NCI-H524 treated with DMSO at 0.1 percent for 48 hours (cell line): ENCODE data around the gene DNAJC16.

Source experiments
- DNase-seq: peaks from one replicate; lab custom pipeline; 2025; lab: John Stamatoyannopoulos, UW

The DNAJC16 gene

DNA sequence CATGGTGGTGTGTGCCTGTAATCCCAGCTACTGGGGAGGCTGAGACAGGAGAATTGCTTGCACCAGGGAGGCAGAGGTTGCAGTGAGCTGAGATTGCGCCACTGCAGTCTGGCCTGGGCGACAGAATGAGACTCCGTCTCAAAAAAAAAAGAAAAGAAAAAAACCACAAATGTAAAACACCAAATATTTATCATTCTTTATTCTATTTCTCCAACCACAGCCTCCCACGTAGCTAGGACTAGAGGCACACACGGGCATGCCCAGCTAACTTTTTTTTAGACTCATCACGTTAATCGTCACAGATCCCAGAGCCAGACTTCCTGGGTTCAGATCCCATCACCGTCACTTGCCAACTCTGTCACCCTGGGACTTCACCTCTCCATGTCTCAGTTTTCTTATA lies 13.5 kb downstream of the DNAJC16 start:
- DNase-seq: no peak

DNA sequence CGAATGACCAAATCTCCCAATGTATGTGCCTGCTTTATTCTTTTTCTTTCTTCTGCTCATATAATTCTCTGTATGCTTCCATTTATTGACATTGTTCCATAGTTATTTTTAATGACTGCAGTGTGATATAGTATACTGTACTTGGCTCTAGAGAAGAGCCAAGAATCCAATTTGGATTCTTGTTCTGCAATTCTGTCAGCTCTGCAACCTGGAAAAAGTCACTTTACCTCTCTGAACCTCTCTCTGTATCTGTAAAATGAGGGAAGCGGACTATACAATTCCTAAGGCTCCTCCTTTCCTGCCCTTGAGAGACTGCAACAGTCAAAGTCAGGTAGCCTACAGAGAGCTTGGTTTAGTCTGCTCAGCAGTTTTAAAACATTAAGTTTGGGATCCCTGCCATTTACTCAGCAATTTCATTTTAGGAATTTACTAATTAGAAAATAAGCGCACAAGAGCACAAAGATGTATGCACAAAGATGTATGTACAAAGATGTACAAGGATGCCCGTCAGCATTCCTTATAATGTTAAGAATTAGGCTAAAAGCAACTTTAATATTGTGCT lies 14.7 kb downstream of the DNAJC16 start:
- no peak for DNase-seq

GRCh38 chr1:15542388-15543250 lies 16.0 kb downstream of the DNAJC16 start:
- DNase-seq: no peak

DNA sequence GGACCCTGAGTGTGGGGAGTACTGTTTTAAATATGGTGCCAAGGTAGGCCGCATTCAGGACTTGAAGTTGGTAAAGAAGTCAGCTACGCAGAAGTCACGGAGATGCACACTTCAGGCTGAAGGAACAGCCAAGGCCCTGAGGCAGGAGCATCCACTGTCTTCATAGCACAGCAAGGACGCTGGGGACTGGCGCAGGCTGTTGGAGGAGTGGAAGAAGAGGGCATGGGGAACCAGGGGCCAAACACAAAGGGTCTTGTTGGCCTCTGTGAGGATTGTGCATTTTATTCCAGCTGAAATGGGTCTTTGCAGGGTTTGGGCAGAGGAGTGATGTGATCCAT lies 16.6 kb downstream of the DNAJC16 start:
- DNase-seq: no peak

- DNase-seq: no peak
These were observed 17.2 kb downstream of the DNAJC16 start for GRCh38 chr1:15543589-15544568.

- no peak for DNase-seq
These were observed 20.0 kb downstream of the DNAJC16 start for GRCh38 chr1:15546641-15547040.

DNA sequence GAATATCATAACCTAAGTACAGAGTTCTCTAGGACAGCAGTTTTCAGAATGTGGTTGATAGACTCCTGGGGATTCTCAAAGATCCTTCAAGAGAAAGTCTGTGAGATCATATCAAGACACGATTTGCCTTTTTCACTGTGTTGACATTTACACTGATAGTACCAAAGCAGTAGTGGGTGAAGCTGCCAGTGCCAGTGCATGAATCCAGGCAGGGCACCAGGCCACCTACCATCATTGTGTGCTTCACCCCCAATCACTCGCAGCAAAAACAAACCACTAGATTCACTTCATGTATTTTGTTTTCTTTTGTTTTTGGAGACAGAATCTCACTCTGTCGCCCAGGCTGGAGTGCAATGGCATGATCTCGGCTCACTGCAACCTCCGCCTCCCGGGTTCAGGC lies 23.9 kb downstream of the DNAJC16 start:
- no peak for DNase-seq

DNA sequence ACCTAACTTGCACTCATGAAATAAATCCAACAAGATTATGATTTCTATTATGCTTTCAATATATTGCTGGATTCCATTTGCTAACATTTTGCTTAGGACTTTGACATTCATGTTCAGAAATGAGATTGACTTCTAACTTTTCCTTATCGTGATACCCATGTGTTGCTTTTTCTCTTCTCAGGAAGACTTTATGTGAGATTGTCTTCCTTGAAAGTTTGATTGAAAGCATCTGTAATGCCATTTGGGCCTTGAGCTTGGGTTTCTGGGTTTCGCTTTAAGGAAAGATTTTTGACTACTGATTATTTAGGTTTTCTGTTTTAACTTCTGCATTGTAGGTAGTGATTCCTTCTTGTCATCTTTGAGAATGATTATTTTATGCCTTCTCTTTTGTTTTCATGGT lies 30.4 kb downstream of the DNAJC16 start:
- DNase-seq: no peak

DNA sequence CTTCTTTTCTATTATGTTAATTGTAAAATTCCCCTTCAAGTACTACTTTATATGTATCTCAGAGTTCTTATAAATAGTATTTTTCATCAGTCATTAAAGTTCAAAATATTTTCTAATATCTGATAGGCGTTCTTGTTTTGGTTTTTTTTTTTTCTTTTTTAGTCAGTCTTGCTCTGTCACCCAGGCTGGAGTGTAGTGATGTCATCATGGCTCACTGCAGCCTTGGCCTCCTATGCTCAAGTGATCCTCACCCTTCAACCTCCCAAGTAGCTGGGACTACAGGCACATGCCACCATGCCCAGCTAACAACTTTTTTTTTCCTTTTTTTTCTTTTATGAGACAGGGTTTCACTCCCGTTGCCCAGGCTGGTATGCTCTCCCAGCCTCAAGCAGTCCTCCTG lies 30.9 kb downstream of the DNAJC16 start:
- DNase-seq: no peak

DNA sequence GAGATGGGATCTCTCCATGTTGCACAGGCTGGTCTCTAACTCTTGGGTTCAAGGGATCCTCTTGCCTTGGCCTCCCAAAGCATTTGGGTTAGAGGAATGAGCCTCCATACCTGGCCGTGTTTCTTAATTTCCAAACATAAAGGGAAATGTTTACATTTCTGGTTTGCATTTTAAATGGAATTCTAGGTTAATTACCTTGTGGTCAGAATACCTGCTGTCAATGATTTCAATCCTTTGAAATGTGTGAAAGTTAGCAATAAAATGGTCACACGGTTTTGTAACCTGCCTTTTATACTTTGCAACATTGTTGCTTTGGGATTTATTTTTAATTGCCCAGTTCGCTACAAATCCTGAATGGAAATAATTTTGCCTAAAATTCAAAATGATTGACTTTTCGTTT lies 31.9 kb downstream of the DNAJC16 start:
- DNase-seq: no peak

DNA sequence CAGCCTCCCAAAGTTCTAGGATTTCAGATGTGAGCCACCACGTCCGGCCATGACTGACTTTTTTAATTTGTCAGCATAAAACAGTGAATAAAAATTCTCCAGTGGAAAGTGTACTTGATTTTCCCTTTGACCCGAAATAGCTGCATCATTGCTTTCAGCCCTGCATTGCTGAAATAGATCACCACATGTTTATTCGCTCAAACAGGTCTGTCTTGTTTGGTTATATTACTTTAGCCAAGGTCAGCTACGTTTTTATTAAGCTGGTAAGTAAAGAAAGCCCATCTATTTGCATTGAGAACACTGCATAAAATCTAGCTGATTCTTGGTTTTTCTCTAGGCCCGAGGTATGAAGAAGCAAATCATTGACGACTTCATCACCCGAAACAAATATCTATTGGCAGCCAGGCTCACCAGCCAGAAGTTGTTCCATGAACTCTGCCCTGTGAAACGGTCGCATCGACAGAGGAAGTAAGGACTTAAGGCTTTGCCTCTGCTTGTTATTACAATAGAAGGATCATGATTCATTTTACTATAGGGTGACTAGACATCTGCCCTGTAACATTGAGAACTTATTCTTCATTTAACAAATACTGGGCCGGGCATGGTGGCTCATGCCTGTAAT lies 32.7 kb downstream of the DNAJC16 start:
- DNase-seq: no peak

DNA sequence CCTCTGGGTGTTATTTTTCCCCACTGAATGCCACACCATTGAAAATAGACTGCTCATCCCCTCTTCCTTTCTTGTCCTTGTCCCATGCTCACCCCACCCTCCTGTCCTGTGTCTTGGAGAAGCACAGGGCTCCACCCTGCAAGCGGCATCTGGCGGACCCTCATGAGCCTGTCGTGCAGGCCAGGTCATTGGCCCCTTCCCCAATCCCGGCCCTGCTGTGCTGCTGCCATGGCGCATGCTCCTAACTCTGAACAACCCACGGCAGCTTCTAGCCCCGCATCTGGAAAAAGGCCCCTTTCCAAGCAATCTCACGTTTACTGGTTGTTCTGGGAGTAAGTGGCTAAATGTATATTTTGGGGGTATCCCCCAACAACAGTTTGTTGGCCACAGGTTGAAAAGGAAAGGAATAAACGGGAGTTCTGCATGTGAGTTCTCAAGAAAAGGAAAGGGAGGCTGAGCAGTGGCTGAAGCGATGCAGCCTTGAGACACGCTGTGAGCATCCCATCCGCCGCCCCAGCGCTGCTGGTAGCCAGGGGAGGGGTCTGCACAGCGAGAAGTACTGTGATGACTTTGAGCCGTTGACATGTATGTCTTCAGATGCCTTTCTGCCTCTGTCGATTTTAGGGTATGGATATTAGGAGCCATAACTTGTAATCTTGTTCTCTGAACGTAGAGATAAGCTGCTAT lies 41.9 kb downstream of the DNAJC16 start:
- DNase-seq: no peak

GRCh38 chr1:15570861-15571260 lies 44.2 kb downstream of the DNAJC16 start:
- no peak for DNase-seq

GRCh38 chr1:15571266-15571665 lies 44.6 kb downstream of the DNAJC16 start:
- DNase-seq: no peak

GRCh38 chr1:15573477-15573876 lies 46.8 kb downstream of the DNAJC16 start:
- no peak for DNase-seq

- no peak for DNase-seq
These were observed 48.1 kb downstream of the DNAJC16 start for GRCh38 chr1:15574741-15575140.

DNA sequence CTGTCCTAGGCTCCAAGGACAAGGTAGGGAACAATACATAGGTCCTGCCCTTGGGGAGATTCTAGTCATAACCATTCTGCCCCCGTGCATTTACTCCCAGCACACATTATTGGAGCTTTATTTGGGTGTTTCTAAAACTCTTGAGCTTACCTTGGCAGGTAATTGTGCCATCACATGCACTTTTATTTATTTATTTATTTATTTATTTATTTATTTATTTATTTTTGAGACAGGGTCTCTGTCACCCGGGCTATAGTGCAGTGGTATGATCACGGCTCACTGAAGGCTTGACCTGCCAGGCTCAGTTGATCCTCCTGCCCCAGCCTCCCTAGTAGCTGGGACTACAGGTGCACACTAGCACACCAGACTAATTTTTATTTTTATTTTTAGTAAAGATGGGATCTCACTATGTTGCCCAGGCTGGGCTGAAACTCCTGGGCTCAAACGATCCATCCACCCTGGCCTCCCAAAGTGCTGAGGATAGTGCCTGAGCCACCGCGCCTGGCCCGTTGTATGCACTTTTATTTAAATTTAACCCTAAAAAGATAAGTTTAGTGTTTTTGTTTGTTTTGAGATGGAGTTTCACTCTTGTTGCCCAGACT lies 49.0 kb downstream of the DNAJC16 start:
- DNase-seq: no peak

- no peak for DNase-seq
These were observed 51.0 kb downstream of the DNAJC16 start for GRCh38 chr1:15577691-15578090.

- no peak for DNase-seq
These were observed 52.5 kb downstream of the DNAJC16 start for GRCh38 chr1:15578921-15579682.

DNA sequence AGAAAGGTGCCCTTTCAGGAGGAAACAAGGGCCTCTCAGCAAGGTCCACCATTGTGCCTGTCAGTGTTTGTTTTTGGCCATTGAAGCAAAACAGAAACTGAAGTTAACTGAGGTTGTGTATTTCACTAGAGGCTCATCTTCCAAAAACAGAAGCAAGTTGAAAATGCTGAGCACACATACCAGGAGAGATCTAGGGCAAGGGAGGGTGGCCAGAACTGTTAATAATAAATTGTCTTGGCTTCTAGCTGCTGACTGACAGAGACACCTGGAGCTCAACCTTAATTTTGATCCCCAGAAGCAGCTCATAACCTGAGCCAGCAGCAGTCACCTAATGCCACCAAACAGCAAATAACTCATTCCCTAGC lies 53.0 kb downstream of the DNAJC16 start:
- no peak for DNase-seq
